ENCODE data around the gene DYNLRB1. TPM values are rescaled to one million over a fixed set of nuclear protein-coding genes. Genes with fewer than 3 reads are reported as not detected.

DYNLRB1 gene
- total and polyA plus RNA-seq, 2 of the 13 experiments (the other 11 are each of a cell fraction or from before 2014, with no cell fraction given), result 140 to 244 TPM

DNA sequence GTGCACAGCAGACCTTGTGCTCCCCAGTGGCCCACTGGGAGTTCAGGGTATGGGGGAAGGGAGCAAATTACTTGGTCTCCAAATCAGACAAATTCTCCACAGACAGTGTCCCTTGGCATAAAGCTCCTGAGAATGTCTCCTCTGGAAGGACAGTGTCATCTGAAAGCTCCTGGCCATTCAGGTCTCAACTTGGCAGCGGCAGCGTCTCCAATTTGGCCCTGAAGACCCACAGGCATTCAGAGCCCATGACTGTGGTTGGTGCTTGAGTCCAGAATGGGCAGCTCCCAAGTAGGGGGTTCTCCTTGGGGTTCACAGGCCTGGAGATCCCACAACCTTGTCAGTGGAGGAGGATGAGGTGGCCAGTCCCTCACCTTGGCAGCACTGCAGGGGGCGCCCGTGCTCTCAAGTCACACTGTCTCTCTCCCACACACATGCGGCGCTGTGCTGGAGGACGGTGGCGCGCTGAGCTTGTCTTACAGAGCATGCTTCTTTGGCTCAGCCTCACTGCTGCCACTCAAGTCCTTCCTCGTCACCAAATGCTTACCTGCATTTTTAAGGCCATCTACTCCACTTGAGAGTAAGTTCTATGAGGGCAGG, 20.7 kb downstream of the DYNLRB1 start (continued):
- TF ChIP-seq NR2F1 (CRISPR knock-in tag; IDR thresholded peaks at IDR 0.05) (no peak), ZNF160 (CRISPR knock-in tag; IDR thresholded peaks at IDR 0.05) (no peak), ZBTB8A (CRISPR knock-in tag; IDR thresholded peaks at IDR 0.05; ENCODE audit: borderline replicate concordance, low read depth) (no peak), RERE (CRISPR knock-in tag; IDR thresholded peaks at IDR 0.05; ENCODE audit: low read depth) (no peak), ZNF570 (CRISPR knock-in tag; IDR thresholded peaks at IDR 0.05; ENCODE audit: borderline replicate concordance) (no peak), POLR2G (IDR thresholded peaks at IDR 0.05; ENCODE audit: low read depth, low read length) (no peak), ZNF136 (CRISPR knock-in tag; IDR thresholded peaks at IDR 0.05; ENCODE audit: low read depth) (no peak), ZNF720 (CRISPR knock-in tag; IDR thresholded peaks at IDR 0.05) (no peak), ZNF572 (CRISPR knock-in tag; IDR thresholded peaks at IDR 0.05) (peak; percentile 47; the same call in 1 of the 2 replicates), HMGA1 (CRISPR knock-in tag; conservative IDR thresholded peaks at IDR 0.05) (no peak), ZNF121 (CRISPR knock-in tag; IDR thresholded peaks at IDR 0.05) (no peak), FOXJ3 (CRISPR knock-in tag; IDR thresholded peaks at IDR 0.05; ENCODE audit: borderline replicate concordance) (no peak), ZFP90 (CRISPR knock-in tag; IDR thresholded peaks at IDR 0.05; ENCODE audit: borderline replicate concordance) (no peak), ZNF276 (CRISPR knock-in tag; IDR thresholded peaks at IDR 0.05; ENCODE audit: low read depth) (0 out of 2 replicates have a peak, but pooled peaks have one; percentile 42), ZNF800 (CRISPR knock-in tag; IDR thresholded peaks at IDR 0.05) (no peak), RBM22 (optimal IDR thresholded peaks at IDR 0.05; ENCODE audit: low read length) (peak; percentile 80), HOXA3 (CRISPR knock-in tag; IDR thresholded peaks at IDR 0.05) (peak; percentile 89), KMT2B (CRISPR knock-in tag; IDR thresholded peaks at IDR 0.05) (peak; percentile 45; the same call in 1 of the 2 replicates), ZFP62 (CRISPR knock-in tag; IDR thresholded peaks at IDR 0.05) (no peak), DMAP1 (CRISPR knock-in tag; IDR thresholded peaks at IDR 0.05) (no peak)
- TF ChIP-seq, protein P1, sequence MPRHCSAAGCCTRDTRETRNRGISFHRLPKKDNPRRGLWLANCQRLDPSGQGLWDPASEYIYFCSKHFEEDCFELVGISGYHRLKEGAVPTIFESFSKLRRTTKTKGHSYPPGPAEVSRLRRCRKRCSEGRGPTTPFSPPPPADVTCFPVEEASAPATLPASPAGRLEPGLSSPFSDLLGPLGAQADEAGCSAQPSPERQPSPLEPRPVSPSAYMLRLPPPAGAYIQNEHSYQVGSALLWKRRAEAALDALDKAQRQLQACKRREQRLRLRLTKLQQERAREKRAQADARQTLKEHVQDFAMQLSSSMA (CRISPR knock-in tag; IDR thresholded peaks at IDR 0.05), result no peak

Measured in HepG2 (cell line).